ENCODE measurements around the gene SPATA9.
A peak's percentile ranks its signal among the peaks of the same experiment; 100 is the strongest.
"Not testable (repeated sequence)": the region's sequence is repeated elsewhere in the genome, so short reads cannot be mapped to it uniquely, and the experiment has no call there.

Gene SPATA9

GRCh38 chr5:95646226-95646568 lies 36.6 kb downstream of the SPATA9 start:
- DNase-seq (ENCODE audit: low read depth in 3 of 3) = not testable (repeated sequence)

- DNase-seq (ENCODE audit: low read depth in 3 of 3) = peak in 1 of 3 donors; percentile 35
These were observed 38.3 kb downstream of the SPATA9 start for GRCh38 chr5:95644351-95645042.

- no peak for DNase-seq (ENCODE audit: low read depth in 3 of 3)
These were observed 39.6 kb downstream of the SPATA9 start for GRCh38 chr5:95643152-95643551.

GRCh38 chr5:95641741-95642220 lies 41.0 kb downstream of the SPATA9 start:
- no peak for DNase-seq (ENCODE audit: low read depth in 3 of 3)

GRCh38 chr5:95638632-95639031 lies 44.2 kb downstream of the SPATA9 start:
- no peak for DNase-seq (ENCODE audit: low read depth in 3 of 3)

- no peak for DNase-seq (ENCODE audit: low read depth in 3 of 3)
These were observed 48.7 kb downstream of the SPATA9 start for GRCh38 chr5:95634081-95634480.

GRCh38 chr5:95633671-95634070 lies 49.1 kb downstream of the SPATA9 start:
- no peak for DNase-seq (ENCODE audit: low read depth in 3 of 3)

- DNase-seq (ENCODE audit: low read depth in 3 of 3) = not testable (repeated sequence)
These were observed 49.8 kb downstream of the SPATA9 start for GRCh38 chr5:95632942-95633341.

- DNase-seq (ENCODE audit: low read depth in 3 of 3) = peak; percentile 43 to 72 (median 61)
These were observed 50.7 kb downstream of the SPATA9 start for GRCh38 chr5:95631991-95632675.

GRCh38 chr5:95631255-95631958 lies 51.4 kb downstream of the SPATA9 start:
- DNase-seq (ENCODE audit: low read depth in 3 of 3) = no peak

- no peak for DNase-seq (ENCODE audit: low read depth in 3 of 3)
These were observed 52.3 kb downstream of the SPATA9 start for GRCh38 chr5:95630394-95630917.

GRCh38 chr5:95628933-95629332 lies 53.9 kb downstream of the SPATA9 start:
- DNase-seq (ENCODE audit: low read depth in 3 of 3) = no peak

GRCh38 chr5:95627971-95628810 lies 54.6 kb downstream of the SPATA9 start:
- DNase-seq (ENCODE audit: low read depth in 3 of 3) = no peak

GRCh38 chr5:95626701-95627100 lies 56.1 kb downstream of the SPATA9 start:
- no peak for DNase-seq (ENCODE audit: low read depth in 3 of 3)

GRCh38 chr5:95624368-95624767 lies 58.4 kb downstream of the SPATA9 start:
- DNase-seq (ENCODE audit: low read depth in 3 of 3) = no peak

- no peak for DNase-seq (ENCODE audit: low read depth in 3 of 3)
These were observed 59.1 kb downstream of the SPATA9 start for GRCh38 chr5:95623706-95624105.

- DNase-seq (ENCODE audit: low read depth in 3 of 3) = no peak
These were observed 60.8 kb downstream of the SPATA9 start for GRCh38 chr5:95621839-95622629.

- DNase-seq (ENCODE audit: low read depth in 3 of 3) = peak in 1 of 3 donors; percentile 40
These were observed 61.6 kb downstream of the SPATA9 start for GRCh38 chr5:95620870-95621838.
